GM23248 (cell line): ENCODE measurements around the gene DLG3. TPM values are rescaled to one million over a fixed set of nuclear protein-coding genes. Genes with fewer than 3 reads are reported as not detected.
"Not testable (repeated sequence)": the region's sequence is repeated elsewhere in the genome, so short reads cannot be mapped to it uniquely, and the experiment has no call there.

Experiments
- DNase-seq: peaks from one replicate; pipeline ENCODE4 v3.0.0-alpha.2; 2015
- H2AFZ ChIP-seq: fragments of 200-600 bp; sonication (generic); 2 replicates; pipeline ENCODE4 v1.6.1; 2016; ENCODE audit warnings: antibody characterized with exemption
- H3F3A ChIP-seq: fragments of 200-600 bp; sonication (generic); 2 replicates; pipeline ENCODE4 v1.6.1; 2016; ENCODE audit warnings: mild to moderate bottlenecking, antibody characterized with exemption, mixed run types; ENCODE audit not compliant: insufficient read depth
- H3K27ac ChIP-seq: fragments of 200-600 bp; sonication (generic); 2 replicates; pipeline ENCODE4 v1.5.1; 2016; ENCODE audit warnings: mild to moderate bottlenecking
- H3K27me3 ChIP-seq: fragments of 200-600 bp; sonication (generic); replicated peaks from 2 replicates; pipeline ENCODE4 v1.6.1; 2016; ENCODE audit warnings: mild to moderate bottlenecking; ENCODE audit not compliant: insufficient read depth
- H3K36me3 ChIP-seq: fragments of 200-600 bp; sonication (generic); 2 replicates; pipeline ENCODE4 v1.6.1; 2016; ENCODE audit warnings: low read depth, mild to moderate bottlenecking
- H3K4me1 ChIP-seq: fragments of 200-600 bp; sonication (generic); 2 replicates; pipeline ENCODE4 v1.6.1; 2016; ENCODE audit warnings: mild to moderate bottlenecking; ENCODE audit not compliant: insufficient read depth
- H3K4me2 ChIP-seq: fragments of 200-600 bp; sonication (generic); one replicate; pipeline ENCODE4 v1.6.1; 2016; ENCODE audit warnings: mild to moderate bottlenecking; ENCODE audit not compliant: unreplicated experiment
- H3K4me3 ChIP-seq: fragments of 200-600 bp; sonication (generic); 2 replicates; pipeline ENCODE4 v1.5.1; 2016; ENCODE audit warnings: mild to moderate bottlenecking
- H3K79me2 ChIP-seq: fragments of 200-600 bp; sonication (generic); 2 replicates; pipeline ENCODE4 v1.6.1; 2016; ENCODE audit warnings: mild to moderate bottlenecking; ENCODE audit not compliant: insufficient read depth
- H3K9ac ChIP-seq: fragments of 200-600 bp; sonication (generic); 2 replicates; pipeline ENCODE4 v1.6.1; 2016; ENCODE audit warnings: mild to moderate bottlenecking
- H3K9me2 ChIP-seq: fragments of 200-600 bp; sonication (generic); 2 replicates; pipeline ENCODE4 v1.6.1; 2016; ENCODE audit warnings: mixed run types, mild to moderate bottlenecking, moderate library complexity; ENCODE audit not compliant: insufficient read depth
- H3K9me3 ChIP-seq: fragments of 200-600 bp; sonication (generic); one replicate; pipeline ENCODE4 v1.6.1; 2017; ENCODE audit warnings: low read depth
- H4K20me1 ChIP-seq: fragments of 200-600 bp; sonication (generic); 2 replicates; pipeline ENCODE4 v1.6.0; 2016; ENCODE audit not compliant: insufficient read depth
- EZH2 ChIP-seq: fragments of 200-600 bp; sonication (generic); IDR thresholded peaks from 2 replicates; pipeline ENCODE4 v1.6.1; 2018; ENCODE audit warnings: antibody characterized with exemption, mild to moderate bottlenecking; ENCODE audit not compliant: insufficient read depth, poor library complexity, severe bottlenecking
- EZH2phosphoT487 ChIP-seq: fragments of 200-600 bp; sonication (generic); IDR thresholded peaks from 2 replicates; pipeline ENCODE4 v1.6.1; 2018; ENCODE audit warnings: antibody characterized with exemption, moderate library complexity, mild to moderate bottlenecking, low read depth; ENCODE audit not compliant: insufficient read depth
- WGBS, 2 experiments: methylation state at CpG; one replicate each; pipeline ENCODE4 v1.1.6; 2015 to 2017; ENCODE audit warnings: low lambda C conversion rate in 2 of 2, low coverage in 1 of 2; ENCODE audit errors: missing lambda C conversion rate in 2 of 2; 5-methylcytosine and 5-hydroxymethylcytosine counted together
- in situ Hi-C: fragments of 300-500 bp; cut with MboI; formaldehyde crosslinking; loops from 2 replicates; pipeline ENCODE4 v1.15.0; 2020
- polyA plus RNA-seq: library from polyadenylated mRNA; unstranded; fragments of >200 nt; fragmentation: Nextera tagmentation; extraction: Ambion mirVana; gene quantifications from 2 replicates; pipeline ENCODE4 v1.2.1, GENCODE V29; 2016
- total RNA-seq: library from RNA; depleted of rRNA; stranded (reverse); fragments of >200 nt; shearing (Covaris generic); gene quantifications from 2 replicates; pipeline ENCODE4 v1.2.3, GENCODE V29; 2014; rRNA removed

DLG3 gene
- 1.9 TPM in 2 replicates for total RNA-seq
- 1.2 and 1.7 TPM in 2 replicates for polyA plus RNA-seq

- in situ Hi-C loops = no loop called here
- H3K4me2 ChIP-seq = no peak within 1 kb of the TSS
- H3K9ac ChIP-seq = no peak within 1 kb of the TSS
- no peaks in the 10 kb centered on the region for H3K36me3 ChIP-seq
- no peak within 1 kb of the TSS for H3K27ac ChIP-seq
- H3K9me3 ChIP-seq = no peaks in the 10 kb centered on the region
- H3F3A ChIP-seq = no peaks in the 10 kb centered on the region
- H3K9me2 ChIP-seq = no peaks in the 10 kb centered on the region
- H3K4me3 ChIP-seq = 0 out of 2 replicates have a peak within 1 kb of the TSS, but pooled peaks have one; percentile 37
- H4K20me1 ChIP-seq = no peaks in the 10 kb centered on the region
- no peaks in the 10 kb centered on the region for H3K79me2 ChIP-seq
- H3K27me3 ChIP-seq = no peaks in the 10 kb centered on the region
- H2AFZ ChIP-seq = 0 out of 2 replicates have a peak within 1 kb of the TSS, but pooled peaks have one; percentile 30
- TF ChIP-seq EZH2phosphoT487 (no peak), EZH2 (no peak)
- H3K4me1 ChIP-seq = no peaks in the 10 kb centered on the region
- 9 to 29% methylated on average over 4 to 11 of the region's 21 CpGs for WGBS, 2 experiments
- DNase-seq = peak; percentile 60
Observed at GRCh38 chrX:70444326-70444945, at the start of gene DLG3. Gene DLG3 (plus strand): TSS chrX:70444835. CDS start chrX:70445202, 367 bp downstream.

GRCh38 chrX:70398899-70399298 is 45.7 kb upstream of the DLG3 start:
- no peak overlapping the region for H3K4me3 ChIP-seq
- DNase-seq = peak; percentile 2
- H3F3A ChIP-seq = no peaks in the 10 kb centered on the region
- no peaks in the 10 kb centered on the region for H3K27me3 ChIP-seq
- no peak overlapping the region for H3K9ac ChIP-seq
- H3K27ac ChIP-seq = no peak overlapping the region
- no peaks in the 10 kb centered on the region for H3K9me3 ChIP-seq
- 94 to 96% methylated on average over 4 of the region's 4 CpGs for WGBS, 2 experiments
- no peak overlapping the region for H2AFZ ChIP-seq
- H3K79me2 ChIP-seq = no peaks in the 10 kb centered on the region
- in situ Hi-C loops = no loop called here
- no peaks in the 10 kb centered on the region for H4K20me1 ChIP-seq
- TF ChIP-seq EZH2 = no peak
- TF ChIP-seq EZH2phosphoT487 = no peak
- no peak overlapping the region for H3K4me2 ChIP-seq
- no peaks in the 10 kb centered on the region for H3K36me3 ChIP-seq
- no peaks in the 10 kb centered on the region for H3K9me2 ChIP-seq
- no peaks in the 10 kb centered on the region for H3K4me1 ChIP-seq

- DNase-seq, in situ Hi-C loops, H3K36me3 ChIP-seq, H3K27me3 ChIP-seq, H3K9me2 ChIP-seq, H3K27ac ChIP-seq, H3K4me3 ChIP-seq, H3K9me3 ChIP-seq, H3F3A ChIP-seq, H3K79me2 ChIP-seq, H3K9ac ChIP-seq, H4K20me1 ChIP-seq, H2AFZ ChIP-seq, H3K4me2 ChIP-seq, H3K4me1 ChIP-seq: not testable (repeated sequence)
- 94 to 100% methylated on average over 1 of the region's 3 CpGs for WGBS, 2 experiments
Observed at GRCh38 chrX:70400181-70400580, 44.5 kb upstream of the DLG3 start.

- Histone ChIP-seq H2AFZ (no peak overlapping the region), H3K9ac (no peak overlapping the region), H3K27me3 (no peaks in the 10 kb centered on the region), H3F3A (no peaks in the 10 kb centered on the region), H3K36me3 (no peaks in the 10 kb centered on the region), H3K9me2 (no peaks in the 10 kb centered on the region), H3K79me2 (no peaks in the 10 kb centered on the region), H3K9me3 (no peaks in the 10 kb centered on the region), H3K4me1 (no peaks in the 10 kb centered on the region), H3K27ac (no peak overlapping the region), H3K4me2 (no peak overlapping the region), H4K20me1 (no peaks in the 10 kb centered on the region), H3K4me3 (no peak overlapping the region)
- WGBS, 2 experiments = 92 to 96% methylated on average over 2 of the region's 2 CpGs
- in situ Hi-C loops = no loop called here
- no peak for TF ChIP-seq EZH2
- no peak for TF ChIP-seq EZH2phosphoT487
- no peak for DNase-seq
Observed at GRCh38 chrX:70402721-70403120, 41.9 kb upstream of the DLG3 start.

GRCh38 chrX:70405003-70405402 is 39.6 kb upstream of the DLG3 start:
- WGBS, 2 experiments = 100% methylated on average over 1 of the region's 1 CpG
- no peak overlapping the region for H3K4me2 ChIP-seq
- H3K9me2 ChIP-seq = no peaks in the 10 kb centered on the region
- no peaks in the 10 kb centered on the region for H3F3A ChIP-seq
- H3K27ac ChIP-seq = no peak overlapping the region
- no peaks in the 10 kb centered on the region for H4K20me1 ChIP-seq
- H3K79me2 ChIP-seq = no peaks in the 10 kb centered on the region
- DNase-seq = no peak
- in situ Hi-C loops = no loop called here
- no peak overlapping the region for H2AFZ ChIP-seq
- H3K36me3 ChIP-seq = no peaks in the 10 kb centered on the region
- H3K4me1 ChIP-seq = no peaks in the 10 kb centered on the region
- no peak overlapping the region for H3K4me3 ChIP-seq
- no peak overlapping the region for H3K9ac ChIP-seq
- no peaks in the 10 kb centered on the region for H3K27me3 ChIP-seq
- no peaks in the 10 kb centered on the region for H3K9me3 ChIP-seq
- TF ChIP-seq EZH2 (no peak), EZH2phosphoT487 (no peak)
